C4-2B (cell line): ENCODE data around the gene GABARAPL1.

Experiments
- CTCF ChIP-seq: fragments of 450-650 bp; conservative IDR thresholded peaks from 2 replicates; pipeline ENCODE4 v1.5.1; 2017; ENCODE audit warnings: mild to moderate bottlenecking
- ZFX ChIP-seq: fragments of 450-650 bp; IDR thresholded peaks from 2 replicates; pipeline ENCODE4 v1.6.1; 2017

DNA sequence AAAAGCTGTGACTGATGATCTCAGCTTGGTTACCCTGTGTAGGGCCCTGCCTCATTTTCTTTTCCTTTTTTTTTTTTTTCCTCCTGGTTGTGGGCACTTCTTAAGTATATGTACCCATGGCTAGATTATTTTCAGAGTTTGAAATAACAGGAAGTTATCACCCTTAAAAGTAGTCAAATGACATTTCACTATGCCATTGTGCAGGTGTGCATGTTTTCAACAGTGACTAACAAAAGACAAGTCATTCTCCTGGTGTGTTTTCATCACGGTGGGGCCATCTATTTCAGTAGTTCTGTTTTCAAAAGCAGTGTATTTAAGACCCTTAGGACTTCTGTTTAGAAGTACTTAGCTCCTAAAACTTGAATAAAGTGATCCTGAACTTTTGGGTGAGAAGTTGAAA lies 15.0 kb downstream of the GABARAPL1 start:
- TF ChIP-seq CTCF, result no peak
- no peak for TF ChIP-seq ZFX
